HepG2 (cell line): ENCODE results near the gene SPATC1L. TPM values are rescaled to one million over a fixed set of nuclear protein-coding genes. Genes with fewer than 3 reads are reported as not detected.
A peak's percentile ranks its signal among the peaks of the same experiment; 100 is the strongest.

Source experiments
- ATAC-seq: fragments of 200-7000 bp; cut with Tn5 transposase; 3 replicates; pipeline ENCODE4 v1.9.1; 2020; ENCODE audit warnings: mild to moderate bottlenecking, moderate library complexity
- Bru-seq: library from RNA; stranded (reverse); fragments of 400-500 nt; gene quantifications from one replicate; lab custom pipeline; 2021; lab: Mats Ljungman, UMichigan
- BruChase-seq, 2 experiments: library from RNA; stranded (reverse); fragments of 400-500 nt; gene quantifications; one replicate each; lab custom pipeline; 2021; lab: Mats Ljungman, UMichigan
- BruUV-seq: library from RNA; stranded (reverse); fragments of 400-500 nt; replicated peaks from 2 replicates; lab custom pipeline; 2021; lab: Mats Ljungman, UMichigan
- CTCF ChIA-PET: fragments of 300-600 bp; formaldehyde crosslinking; extraction: SDS; loops from one replicate; lab custom pipeline; 2021; ENCODE audit warnings: low total read pairs, inconsistent platforms, low intra/inter-chr PET ratio; lab: Yijun Ruan, JAX
- POLR2A ChIA-PET: fragments of 350-600 bp; sonication (Branson Sonifier 250); formaldehyde crosslinking; loops from one replicate; lab custom pipeline; 2020; ENCODE audit warnings: antibody characterized with exemption, inconsistent platforms; lab: Yijun Ruan, JAX
- DNase-seq: peaks from one replicate; pipeline ENCODE4 v3.0.0-alpha.2; 2015; ENCODE audit warnings: low spot score
- FAIRE-seq: peaks from 3 replicates; lab custom pipeline; 2011; peaks lifted over from hg19 to GRCh38; lab: Jason Lieb, UNC
- H2AFZ ChIP-seq: one replicate; pipeline ENCODE4 v1.6.1; 2011; ENCODE audit warnings: low read length, inconsistent platforms
- H3K27ac ChIP-seq: fragments of 300-600 bp; 3 replicates; pipeline ENCODE4 v1.8.0; 2011; ENCODE audit warnings: mixed run types, mild to moderate bottlenecking, mixed read lengths, low read length, inconsistent platforms; ENCODE audit not compliant: insufficient read depth; ENCODE audit errors: extremely low read length
- H3K27me3 ChIP-seq, 2 experiments: fragments of 200-600 bp in 1 of 2; 2 replicates in 1 of 2; 3 replicates in 1 of 2; pipeline versions ENCODE4 v1.6.0 to v1.8.0; 2011; ENCODE audit warnings: low read length in 2 of 2, mild to moderate bottlenecking in 2 of 2, moderate library complexity in 2 of 2, inconsistent platforms in 1 of 2; ENCODE audit not compliant: insufficient read depth in 2 of 2, control insufficient read depth in 1 of 2
- H3K36me3 ChIP-seq, 2 experiments: fragments of 200-600 bp in 1 of 2; replicated peaks in 1 of 2; 2 replicates in 1 of 2; 3 replicates in 1 of 2; pipeline versions ENCODE4 v1.5.1 to v1.8.0; 2011; ENCODE audit warnings: low read length in 2 of 2, inconsistent platforms in 1 of 2; ENCODE audit not compliant: insufficient read depth in 2 of 2, control insufficient read depth in 1 of 2
- H3K4me1 ChIP-seq: 2 replicates; pipeline ENCODE4 v1.5.1; 2012; ENCODE audit warnings: low read length, inconsistent platforms; ENCODE audit not compliant: insufficient read depth
- H3K4me2 ChIP-seq: 2 replicates; pipeline ENCODE4 v1.6.0; 2011; ENCODE audit warnings: low read depth, low read length, inconsistent platforms
- H3K4me3 ChIP-seq, 3 experiments: fragments of 200-600 bp in 1 of 3; sonication (generic), shearing (Covaris generic) in 1 of 3; replicated peaks in 1 of 3; 2 replicates each; pipeline ENCODE4 v1.5.1; 2011 to 2016; ENCODE audit warnings: low read length in 3 of 3, inconsistent platforms in 2 of 3, low read depth in 2 of 3, mild to moderate bottlenecking in 2 of 3, control low read depth in 1 of 3, mixed read lengths in 1 of 3; ENCODE audit not compliant: insufficient read depth in 1 of 3
- H3K79me2 ChIP-seq: one replicate; pipeline ENCODE4 v1.6.1; 2011; ENCODE audit warnings: low read length, inconsistent platforms; ENCODE audit not compliant: insufficient read depth
- H3K9ac ChIP-seq: 2 replicates; pipeline ENCODE4 v1.6.0; 2011; ENCODE audit warnings: mild to moderate bottlenecking, low read depth, low read length, inconsistent platforms; ENCODE audit not compliant: insufficient read depth
- H3K9me3 ChIP-seq: 2 replicates; pipeline ENCODE4 v1.5.1; 2012; ENCODE audit warnings: mild to moderate bottlenecking, low read length
- H4K20me1 ChIP-seq: 2 replicates; pipeline ENCODE4 v1.6.0; 2011; ENCODE audit warnings: inconsistent platforms, mild to moderate bottlenecking, low read length, moderate library complexity; ENCODE audit not compliant: insufficient read depth
- MEIS2 ChIP-seq: sonication (generic); formaldehyde crosslinking; IDR thresholded peaks from 2 replicates; pipeline ENCODE4 v1.9.0; 2021; ENCODE audit warnings: mild to moderate bottlenecking, missing genetic modification reagents
- NAIF1 ChIP-seq: sonication (generic); formaldehyde crosslinking; IDR thresholded peaks from 2 replicates; pipeline ENCODE4 v1.5.0; 2020; ENCODE audit warnings: mild to moderate bottlenecking, missing genetic modification reagents, borderline replicate concordance
- TSC22D2 ChIP-seq: sonication (generic); formaldehyde crosslinking; IDR thresholded peaks from 2 replicates; pipeline ENCODE4 v1.5.1; 2020; ENCODE audit warnings: missing genetic modification reagents, mild to moderate bottlenecking, borderline replicate concordance
- ZNF235 ChIP-seq: sonication (generic); formaldehyde crosslinking; IDR thresholded peaks from 2 replicates; pipeline ENCODE4 v1.8.1; 2023; ENCODE audit warnings: mild to moderate bottlenecking, missing genetic modification reagents, borderline replicate concordance
- ZNF264 ChIP-seq: sonication (generic); formaldehyde crosslinking; IDR thresholded peaks from 2 replicates; pipeline ENCODE4 v1.4.0; 2020; ENCODE audit warnings: missing genetic modification reagents
- ZNF337 ChIP-seq: sonication (generic); formaldehyde crosslinking; IDR thresholded peaks from 2 replicates; pipeline ENCODE4 v1.5.1; 2020; ENCODE audit warnings: missing genetic modification reagents, low read depth, mild to moderate bottlenecking, borderline replicate concordance
- ZNF34 ChIP-seq: sonication (generic); formaldehyde crosslinking; IDR thresholded peaks from 2 replicates; pipeline ENCODE4 v1.4.0; 2020; ENCODE audit warnings: mild to moderate bottlenecking, missing genetic modification reagents, borderline replicate concordance
- ZNF660 ChIP-seq: sonication (generic); formaldehyde crosslinking; IDR thresholded peaks from 2 replicates; pipeline ENCODE4 v1.5.1; 2020; ENCODE audit warnings: mild to moderate bottlenecking, low read depth, missing genetic modification reagents, borderline replicate concordance
- ZNF747 ChIP-seq: sonication (generic); formaldehyde crosslinking; IDR thresholded peaks from 2 replicates; pipeline ENCODE4 v1.8.1; 2023; ENCODE audit warnings: missing genetic modification reagents, mild to moderate bottlenecking, borderline replicate concordance
- WGBS: methylation state at CpG from one replicate; pipeline ENCODE4 v1.1.6; 2017; ENCODE audit warnings: low lambda C conversion rate; 5-methylcytosine and 5-hydroxymethylcytosine counted together
- in situ Hi-C: cut with HindIII; loops from 2 replicates; pipeline ENCODE4 v1.10.0; 2017; ENCODE audit warnings: low pct_unique_long_range_greater_than_20kb; ENCODE audit not compliant: extremely low pct_ligation_motif_present
- intact Hi-C: fragments of 100-400 bp; cut with micrococcal nuclease; formaldehyde crosslinking; loops from one replicate; pipeline ENCODE4 v1.10.0; 2022; ENCODE audit not compliant: unreplicated experiment
- long read RNA-seq, 2 experiments: library from RNA in 1 of 2; library from polyadenylated mRNA in 1 of 2; stranded (forward) in 1 of 2; unstranded in 1 of 2; transcript quantifications; one replicate each; pipeline ENCODE4 v2.0.0, GENCODE V29; 2019 to 2022
- polyA minus RNA-seq, 3 experiments: library from RNA; depleted of rRNA, polyadenylated mRNA; stranded (reverse); fragments of >200 nt; gene quantifications; 2 replicates each; pipeline ENCODE4 v1.2.3, GENCODE V29; 2011; ENCODE audit warnings: low replicate concordance in 1 of 3
- polyA plus RNA-seq, 8 experiments: library from polyadenylated mRNA; depleted of rRNA in 3 of 8; stranded (reverse) in 7 of 8; unstranded in 1 of 8; fragments of >200 nt; fragmentation: Illumina TruSeq in 4 of 8; extraction: Trizol in 4 of 8; gene quantifications; 2 replicates each; pipeline versions ENCODE4 v1.2.1 to v1.2.3, GENCODE V29; 2011 to 2016; ENCODE audit warnings: low read depth in 4 of 8, missing spikeins in 1 of 8, mixed read lengths in 1 of 8; ENCODE audit not compliant: insufficient read depth in 1 of 8
- total RNA-seq, 5 experiments: library from RNA; depleted of rRNA; stranded (reverse); fragments of >200 nt; fragmentation: Illumina TruSeq; extraction: Trizol; gene quantifications; 2 replicates each; pipeline ENCODE4 v1.2.3, GENCODE V29; 2016; ENCODE audit warnings: low read depth in 1 of 5
- TF ChIP-seq, protein P1 (sequence below): sonication (generic); formaldehyde crosslinking; IDR thresholded peaks from 2 replicates; pipeline ENCODE4 v1.4.0; 2020; ENCODE audit warnings: missing genetic modification reagents
- TF ChIP-seq, protein P2 (sequence below): sonication (generic); formaldehyde crosslinking; IDR thresholded peaks from 2 replicates; pipeline ENCODE4 v1.5.1; 2020; ENCODE audit warnings: mild to moderate bottlenecking, missing genetic modification reagents, moderate library complexity

Gene SPATC1L
- total RNA-seq (2016; rRNA removed; fragmentation: Illumina TruSeq; extraction: Trizol) (2.8 and 3.3 TPM in 2 replicates), polyA plus RNA-seq (2011; rRNA removed) (1.4 and 2.6 TPM in 2 replicates), polyA minus RNA-seq (2011; rRNA and poly(A)+ RNA removed; ENCODE audit: low replicate concordance) (2.4 and 3.4 TPM in 2 replicates), Bru-seq, nascent RNA (percentile 36 among the genes with signal in this experiment), BruChase-seq, experiment 1, labeled RNA remaining after a 6-hour chase (percentile 36 among the genes with signal in this experiment), BruChase-seq, experiment 2, labeled RNA remaining after a 2-hour chase (percentile 37 among the genes with signal in this experiment)
- 2.1 and 2.7 TPM in 2 replicates for total RNA-seq (2016; cell fraction: cytosol; rRNA removed; fragmentation: Illumina TruSeq; extraction: Trizol; ENCODE audit: low read depth)
- 3.0 and 3.3 TPM in 2 replicates for total RNA-seq (2016; cell fraction: insoluble cytoplasmic fraction; rRNA removed; fragmentation: Illumina TruSeq; extraction: Trizol)
- total RNA-seq (2016; cell fraction: membrane; rRNA removed; fragmentation: Illumina TruSeq; extraction: Trizol), result 3.0 and 3.8 TPM in 2 replicates
- 1.5 and 1.7 TPM in 2 replicates for total RNA-seq (2016; cell fraction: nucleus; rRNA removed; fragmentation: Illumina TruSeq; extraction: Trizol)
- 1.4 and 2.8 TPM in 2 replicates for polyA plus RNA-seq (2011; cell fraction: cytosol; rRNA removed)
- 9.6 and 9.7 TPM in 2 replicates for polyA plus RNA-seq (2011; cell fraction: nucleus; rRNA removed)
- 7.3 and 10.9 TPM in 2 replicates for polyA plus RNA-seq (2012)
- 5.4 and 5.7 TPM in 2 replicates for polyA plus RNA-seq (2016; cell fraction: cytosol; fragmentation: Illumina TruSeq; extraction: Trizol; ENCODE audit: low read depth)
- polyA plus RNA-seq (2016; cell fraction: insoluble cytoplasmic fraction; fragmentation: Illumina TruSeq; extraction: Trizol; ENCODE audit: low read depth), result 5.9 and 7.1 TPM in 2 replicates
- 6.0 and 7.3 TPM in 2 replicates for polyA plus RNA-seq (2016; cell fraction: membrane; fragmentation: Illumina TruSeq; extraction: Trizol; ENCODE audit: low read depth)
- 5.8 and 6.5 TPM in 2 replicates for polyA plus RNA-seq (2016; cell fraction: nucleus; fragmentation: Illumina TruSeq; extraction: Trizol; ENCODE audit: insufficient read depth, low read depth)
- 3.4 and 5.6 TPM in 2 replicates for polyA minus RNA-seq (2011; cell fraction: cytosol; rRNA and poly(A)+ RNA removed)
- 0.77 and 1.6 TPM in 2 replicates for polyA minus RNA-seq (2011; cell fraction: nucleus; rRNA and poly(A)+ RNA removed)
- long read RNA-seq, experiment 1, transcript SPATC1L-202 (4 exons, 1,182 nt), result major isoform, 19 of 23 reads
- long read RNA-seq, experiment 1, partial matches to known transcripts, result 3 of 23 reads
- long read RNA-seq, experiment 1, other reads (novel, unspliced or antisense), result 1 of 23 reads
- long read RNA-seq, experiment 2, transcript SPATC1L-202 (4 exons, 1,182 nt), result major isoform, 26 of 32 reads
- long read RNA-seq, experiment 2, partial matches to known transcripts, result 3 of 32 reads
- long read RNA-seq, experiment 2, other reads (novel, unspliced or antisense), result 3 of 32 reads

DNA sequence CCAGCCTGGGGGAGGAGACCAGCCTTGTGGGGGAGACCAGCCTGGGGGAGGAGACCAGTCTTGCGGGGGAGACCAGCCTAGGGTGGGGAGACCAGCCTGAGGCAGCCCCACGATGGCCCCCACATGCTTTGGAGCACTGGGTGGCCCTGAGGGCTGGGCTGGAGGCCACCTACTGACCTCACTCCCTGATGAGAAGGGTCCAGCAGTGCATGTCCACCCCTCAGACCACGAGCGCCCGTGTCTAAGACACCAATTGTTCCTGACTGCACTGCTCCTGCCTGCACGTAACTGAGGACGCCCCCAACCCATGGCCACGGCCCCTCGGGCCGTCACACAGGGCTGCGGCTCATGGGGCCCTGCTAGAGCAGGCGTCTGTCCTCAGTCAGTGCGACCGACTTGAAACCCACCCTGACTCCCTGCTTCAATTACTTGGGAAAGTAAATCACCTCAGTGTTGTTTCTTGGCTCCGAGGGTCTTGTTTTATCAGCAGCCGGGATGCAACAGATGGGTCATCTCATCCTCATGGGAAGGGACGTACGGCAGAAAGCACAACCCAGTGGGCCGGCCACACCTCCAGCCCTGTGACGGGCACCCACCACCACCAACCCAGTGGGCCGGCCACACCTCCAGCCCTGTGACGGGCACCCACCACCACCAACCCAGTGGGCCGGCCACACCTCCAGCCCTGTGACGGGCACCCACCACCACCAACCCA lies at the start of gene SPATC1L:
TSS of gene SPATC1L (minus strand) at position 550 of the 715 bp plus-strand sequence. CDS start 1,643 bp downstream, outside the sequence.
- DNase-seq (peak; percentile 24), ATAC-seq (peak; percentile 66), FAIRE-seq (no peak)
- H2AFZ ChIP-seq, result no peak within 1 kb of the TSS
- H3K9ac ChIP-seq, result peak within 1 kb of the TSS; percentile 63
- H3K27ac ChIP-seq, result no peak within 1 kb of the TSS
- 48% methylated on average over 8 of the region's 24 CpGs for WGBS
- no peaks in the 10 kb centered on the region for H3K79me2 ChIP-seq
- H3K4me2 ChIP-seq, result peak within 1 kb of the TSS; percentile 71
- H3K4me3 ChIP-seq, result peak within 1 kb of the TSS; percentile 55 to 82 (median 77)
- POLR2A ChIA-PET, result no interaction called here
- 0 out of 5 replicates have a peak, but pooled peaks cover 0 to 4% of the 10 kb centered on the region in 2 experiments for H3K36me3 ChIP-seq
- intact Hi-C loops, result no loop called here
- no peaks in the 10 kb centered on the region for H3K27me3 ChIP-seq
- in situ Hi-C loops, result no loop called here
- H3K4me1 ChIP-seq, result peaks cover 33% of the 10 kb centered on the region
- no TSS peak for BruUV-seq
- CTCF ChIA-PET, result no interaction called here
- H3K9me3 ChIP-seq, result no peaks in the 10 kb centered on the region
- H4K20me1 ChIP-seq, result 0 out of 2 replicates have a peak, but pooled peaks cover 2% of the 10 kb centered on the region
- TF ChIP-seq MEIS2, result no peak
- TF ChIP-seq ZNF660 (CRISPR knock-in tag), result no peak
- no peak for TF ChIP-seq ZNF235
- TF ChIP-seq ZNF337 (CRISPR knock-in tag), result no peak
- TF ChIP-seq NAIF1, result no peak
- TF ChIP-seq, protein P1, sequence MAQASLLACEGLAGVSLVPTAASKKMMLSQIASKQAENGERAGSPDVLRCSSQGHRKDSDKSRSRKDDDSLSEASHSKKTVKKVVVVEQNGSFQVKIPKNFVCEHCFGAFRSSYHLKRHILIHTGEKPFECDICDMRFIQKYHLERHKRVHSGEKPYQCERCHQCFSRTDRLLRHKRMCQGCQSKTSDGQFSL (CRISPR knock-in tag), result no peak
- no peak for TF ChIP-seq TSC22D2
- TF ChIP-seq ZNF264 (CRISPR knock-in tag), result no peak
- TF ChIP-seq, protein P2, sequence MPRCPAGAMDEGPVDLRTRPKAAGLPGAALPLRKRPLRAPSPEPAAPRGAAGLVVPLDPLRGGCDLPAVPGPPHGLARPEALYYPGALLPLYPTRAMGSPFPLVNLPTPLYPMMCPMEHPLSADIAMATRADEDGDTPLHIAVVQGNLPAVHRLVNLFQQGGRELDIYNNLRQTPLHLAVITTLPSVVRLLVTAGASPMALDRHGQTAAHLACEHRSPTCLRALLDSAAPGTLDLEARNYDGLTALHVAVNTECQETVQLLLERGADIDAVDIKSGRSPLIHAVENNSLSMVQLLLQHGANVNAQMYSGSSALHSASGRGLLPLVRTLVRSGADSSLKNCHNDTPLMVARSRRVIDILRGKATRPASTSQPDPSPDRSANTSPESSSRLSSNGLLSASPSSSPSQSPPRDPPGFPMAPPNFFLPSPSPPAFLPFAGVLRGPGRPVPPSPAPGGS, result no peak
- TF ChIP-seq ZNF747, result no peak
- TF ChIP-seq ZNF34, result no peak
